Epithelial cell of proximal tubule (primary cell): ENCODE results near the gene ADGRD1. TPM values are rescaled to one million over a fixed set of nuclear protein-coding genes. Genes with fewer than 3 reads are reported as not detected.
A peak's percentile ranks its signal among the peaks of the same experiment; 100 is the strongest.
"Not testable (repeated sequence)": the region's sequence is repeated elsewhere in the genome, so short reads cannot be mapped to it uniquely, and the experiment has no call there.

Experiments
- DNase-seq: peaks from one replicate; pipeline ENCODE4 v3.0.0-alpha.2; 2011; ENCODE audit warnings: low read depth
- H3K4me3 ChIP-seq: 2 replicates; pipeline ENCODE4 v1.5.1; 2011; ENCODE audit warnings: low read depth, mild to moderate bottlenecking, low read length
- CTCF ChIP-seq: conservative IDR thresholded peaks from 2 replicates; pipeline ENCODE4 v1.5.1; 2012; ENCODE audit warnings: low read depth, mild to moderate bottlenecking, low read length
- total RNA-seq: library from RNA; depleted of rRNA; stranded (reverse); fragments of >200 nt; gene quantifications from 2 replicates; pipeline ENCODE4 v1.2.3, GENCODE V29; 2015

Gene ADGRD1
- total RNA-seq, 1 donor from 2014 or later = not detected

- no peak overlapping the region for H3K4me3 ChIP-seq
- no peak for DNase-seq
- no peak for TF ChIP-seq CTCF
Measured at GRCh38 chr12:131115766-131116467, 162.2 kb downstream of the ADGRD1 start.

- peak; percentile 33 for DNase-seq
- peak; percentile 50 for TF ChIP-seq CTCF
- H3K4me3 ChIP-seq = no peak overlapping the region
Measured at GRCh38 chr12:131116468-131117117, 162.9 kb downstream of the ADGRD1 start.

- TF ChIP-seq CTCF = no peak
- no peak for DNase-seq
- H3K4me3 ChIP-seq = no peak overlapping the region
Measured at GRCh38 chr12:131117438-131118245, 163.9 kb downstream of the ADGRD1 start.

GRCh38 chr12:131118371-131118770 is 164.7 kb downstream of the ADGRD1 start:
- no peak for DNase-seq
- TF ChIP-seq CTCF = no peak
- H3K4me3 ChIP-seq = no peak overlapping the region

GRCh38 chr12:131119345-131119744 is 165.6 kb downstream of the ADGRD1 start:
- H3K4me3 ChIP-seq, DNase-seq: not testable (repeated sequence)

- no peak overlapping the region for H3K4me3 ChIP-seq
- no peak for TF ChIP-seq CTCF
- no peak for DNase-seq
Measured at GRCh38 chr12:131119936-131120335, 166.2 kb downstream of the ADGRD1 start.

GRCh38 chr12:131120831-131121271 is 167.1 kb downstream of the ADGRD1 start:
- TF ChIP-seq CTCF = no peak
- no peak for DNase-seq
- H3K4me3 ChIP-seq = no peak overlapping the region
